ENCODE data around the gene KDM3A. TPM values are rescaled to one million over a fixed set of nuclear protein-coding genes. Genes with fewer than 3 reads are reported as not detected.

KDM3A gene
- total RNA-seq, 1 experiment from 2014 or later, result 22.7 TPM

- Histone ChIP-seq H3K4me1 (replicated peaks) (no peaks in the 10 kb centered on the region), H3K27ac (no peak overlapping the region), H3K27me3 (replicated peaks) (no peaks in the 10 kb centered on the region), H3K36me3 (peaks cover 19% of the 10 kb centered on the region), H3K4me3 (no peak overlapping the region), H3K9me3 (replicated peaks) (peaks cover 7% of the 10 kb centered on the region)
- no peak for DNase-seq (ENCODE audit: low read depth in 1 of 2, low spot score in 2 of 2)
Measured at GRCh38 chr2:86523491-86523890, 82.3 kb downstream of the KDM3A start.

- no peak overlapping the region for H3K4me3 ChIP-seq
- H3K4me1 ChIP-seq (replicated peaks), result no peaks in the 10 kb centered on the region
- H3K27ac ChIP-seq, result no peak overlapping the region
- DNase-seq (ENCODE audit: low read depth in 1 of 2, low spot score in 2 of 2), result no peak
- H3K36me3 ChIP-seq, result peaks cover 17% of the 10 kb centered on the region
- no peaks in the 10 kb centered on the region for H3K27me3 ChIP-seq (replicated peaks)
- peaks cover under 1% of the 10 kb centered on the region for H3K9me3 ChIP-seq (replicated peaks)
Measured at GRCh38 chr2:86525421-86526340, 84.5 kb downstream of the KDM3A start.

GRCh38 chr2:86533589-86533988 is 92.4 kb downstream of the KDM3A start:
- H3K9me3 ChIP-seq (replicated peaks), result no peaks in the 10 kb centered on the region; the same call in 1 of the 2 replicates
- no peaks in the 10 kb centered on the region for H3K27me3 ChIP-seq (replicated peaks)
- DNase-seq (ENCODE audit: low read depth in 1 of 2, low spot score in 2 of 2), result no peak
- H3K4me1 ChIP-seq (replicated peaks), result no peaks in the 10 kb centered on the region
- H3K36me3 ChIP-seq, result peaks cover 16% of the 10 kb centered on the region; the same call in 1 of the 2 replicates
- H3K4me3 ChIP-seq, result no peak overlapping the region
- H3K27ac ChIP-seq, result no peak overlapping the region

GRCh38 chr2:86541334-86541733 is 100.2 kb downstream of the KDM3A start:
- H3K4me3 ChIP-seq, result no peak overlapping the region
- no peak for DNase-seq (ENCODE audit: low read depth in 1 of 2, low spot score in 2 of 2)
- 0 out of 2 replicates have a peak, but pooled peaks cover 8% of the 10 kb centered on the region for H3K36me3 ChIP-seq
- H3K27me3 ChIP-seq (replicated peaks), result no peaks in the 10 kb centered on the region
- H3K27ac ChIP-seq, result no peak overlapping the region
- H3K4me1 ChIP-seq (replicated peaks), result no peaks in the 10 kb centered on the region
- no peaks in the 10 kb centered on the region for H3K9me3 ChIP-seq (replicated peaks)

Other genes starting within 250 kb of the KDM3A start
- gene IMMT, start 245.9 kb upstream of the KDM3A start, total RNA-seq (2014; rRNA removed; shearing (Covaris generic)), result 54.9 and 73.1 TPM in 2 replicates
- gene MRPL35, start 241.9 kb upstream of the KDM3A start, total RNA-seq (2014; rRNA removed; shearing (Covaris generic)), result 55.4 and 62.6 TPM in 2 replicates
- 0.24 and 0.78 TPM in 2 replicates for gene REEP1, start 103.7 kb upstream of the KDM3A start, total RNA-seq (2014; rRNA removed; shearing (Covaris generic))
- gene CHMP3, start 122.1 kb downstream of the KDM3A start, total RNA-seq (2014; rRNA removed; shearing (Covaris generic)), result 86.3 and 130 TPM in 2 replicates
- 6.6 and 11.8 TPM in 2 replicates for gene RNF103, start 182.5 kb downstream of the KDM3A start, total RNA-seq (2014; rRNA removed; shearing (Covaris generic))

Data from SJSA1 (cell line).